ENCODE results near the gene SPINK8. TPM values are rescaled to one million over a fixed set of nuclear protein-coding genes. Genes with fewer than 3 reads are reported as not detected.
"Not testable (repeated sequence)": the region's sequence is repeated elsewhere in the genome, so short reads cannot be mapped to it uniquely, and the experiment has no call there.

Gene SPINK8
- total RNA-seq, 1 experiment from 2014 or later, result not detected

- Histone ChIP-seq H3K9me3 (replicated peaks) (no peaks in the 10 kb centered on the region), H3K27ac (no peak overlapping the region), H3K4me1 (replicated peaks) (no peaks in the 10 kb centered on the region), H3K4me3 (no peak overlapping the region), H3K27me3 (replicated peaks) (no peaks in the 10 kb centered on the region; the same call in 1 of the 2 replicates), H3K36me3 (no peaks in the 10 kb centered on the region)
- DNase-seq (ENCODE audit: low read depth in 1 of 2, low spot score in 2 of 2), result no peak
These were observed 12.6 kb upstream of the SPINK8 start for GRCh38 chr3:48345946-48346572.

GRCh38 chr3:48344867-48345507 lies 11.5 kb upstream of the SPINK8 start:
- no peak overlapping the region for H3K27ac ChIP-seq
- DNase-seq (ENCODE audit: low read depth in 1 of 2, low spot score in 2 of 2), result no peak
- no peaks in the 10 kb centered on the region for H3K9me3 ChIP-seq (replicated peaks)
- no peaks in the 10 kb centered on the region for H3K4me1 ChIP-seq (replicated peaks)
- H3K27me3 ChIP-seq (replicated peaks), result no peaks in the 10 kb centered on the region; the same call in 1 of the 2 replicates
- no peaks in the 10 kb centered on the region for H3K36me3 ChIP-seq
- H3K4me3 ChIP-seq, result no peak overlapping the region

- H3K27me3 ChIP-seq (replicated peaks), result no peaks in the 10 kb centered on the region; the same call in 1 of the 2 replicates
- no peaks in the 10 kb centered on the region for H3K9me3 ChIP-seq (replicated peaks)
- no peak overlapping the region for H3K4me3 ChIP-seq
- no peaks in the 10 kb centered on the region for H3K36me3 ChIP-seq
- H3K4me1 ChIP-seq (replicated peaks), result peaks cover 5% of the 10 kb centered on the region; the same call in 1 of the 2 replicates
- H3K27ac ChIP-seq, result no peak overlapping the region
- DNase-seq (ENCODE audit: low read depth in 1 of 2, low spot score in 2 of 2), result no peak
These were observed 10.0 kb upstream of the SPINK8 start for GRCh38 chr3:48343432-48343831.

- Histone ChIP-seq H3K36me3 (no peaks in the 10 kb centered on the region), H3K27ac (no peak overlapping the region), H3K4me1 (replicated peaks) (peaks cover 16% of the 10 kb centered on the region), H3K4me3 (no peak overlapping the region), H3K9me3 (replicated peaks) (no peaks in the 10 kb centered on the region; the same call in 1 of the 2 replicates), H3K27me3 (replicated peaks) (no peaks in the 10 kb centered on the region)
- DNase-seq (ENCODE audit: low read depth in 1 of 2, low spot score in 2 of 2), result no peak
These were observed 5.2 kb upstream of the SPINK8 start for GRCh38 chr3:48338635-48339034.

GRCh38 chr3:48337536-48337935 lies 4.1 kb upstream of the SPINK8 start:
- H3K4me3 ChIP-seq; H3K27me3 ChIP-seq (replicated peaks); H3K36me3 ChIP-seq; H3K9me3 ChIP-seq (replicated peaks): not testable (repeated sequence)
- H3K27ac ChIP-seq, result peak overlapping the region; percentile 17
- DNase-seq (ENCODE audit: low read depth in 1 of 2, low spot score in 2 of 2), result peak; percentile 49 to 52
- H3K4me1 ChIP-seq (replicated peaks), result peaks cover 16% of the 10 kb centered on the region

- not testable (repeated sequence) for H3K36me3 ChIP-seq; H3K27me3 ChIP-seq (replicated peaks); H3K4me3 ChIP-seq; H3K27ac ChIP-seq; H3K9me3 ChIP-seq (replicated peaks); DNase-seq (ENCODE audit: low read depth in 1 of 2, low spot score in 2 of 2)
- peaks cover 16% of the 10 kb centered on the region for H3K4me1 ChIP-seq (replicated peaks)
These were observed 1.8 kb upstream of the SPINK8 start for GRCh38 chr3:48335286-48335685.

GRCh38 chr3:48334605-48335004 lies 1.1 kb upstream of the SPINK8 start:
- Histone ChIP-seq H3K4me1 (replicated peaks) (peaks cover 16% of the 10 kb centered on the region), H3K4me3 (no peak overlapping the region), H3K27ac (no peak overlapping the region), H3K27me3 (replicated peaks) (no peaks in the 10 kb centered on the region), H3K9me3 (replicated peaks) (no peaks in the 10 kb centered on the region; the same call in 1 of the 2 replicates), H3K36me3 (no peaks in the 10 kb centered on the region)
- DNase-seq (ENCODE audit: low read depth in 1 of 2, low spot score in 2 of 2), result no peak

- not testable (repeated sequence) for H3K9me3 ChIP-seq (replicated peaks); DNase-seq (ENCODE audit: low read depth in 1 of 2, low spot score in 2 of 2)
These were observed 1.6 kb downstream of the SPINK8 start for GRCh38 chr3:48331706-48332435.

GRCh38 chr3:48320996-48321395 lies 12.5 kb downstream of the SPINK8 start:
- H3K36me3 ChIP-seq, result no peaks in the 10 kb centered on the region
- no peak for DNase-seq (ENCODE audit: low read depth in 1 of 2, low spot score in 2 of 2)

More at GRCh38 chr3:48331706-48332435, 1.6 kb downstream of the SPINK8 start:
- not testable (repeated sequence) for H3K4me1 ChIP-seq (replicated peaks); H3K27ac ChIP-seq; H3K4me3 ChIP-seq; H3K27me3 ChIP-seq (replicated peaks); H3K36me3 ChIP-seq

GRCh38 chr3:48318713-48319468 lies 14.6 kb downstream of the SPINK8 start:
- Histone ChIP-seq H3K27me3 (replicated peaks) (no peaks in the 10 kb centered on the region; the same call in 1 of the 2 replicates), H3K27ac (no peak overlapping the region), H3K4me1 (replicated peaks) (no peaks in the 10 kb centered on the region), H3K36me3 (no peaks in the 10 kb centered on the region), H3K4me3 (no peak overlapping the region), H3K9me3 (replicated peaks) (peaks cover 6% of the 10 kb centered on the region; the same call in 1 of the 2 replicates)
- no peak for DNase-seq (ENCODE audit: low read depth in 1 of 2, low spot score in 2 of 2)

More at GRCh38 chr3:48320996-48321395, 12.5 kb downstream of the SPINK8 start:
- Histone ChIP-seq H3K27ac (no peak overlapping the region), H3K4me3 (no peak overlapping the region), H3K27me3 (replicated peaks) (no peaks in the 10 kb centered on the region; the same call in 1 of the 2 replicates), H3K9me3 (replicated peaks) (no peaks in the 10 kb centered on the region), H3K4me1 (replicated peaks) (no peaks in the 10 kb centered on the region)

GRCh38 chr3:48314542-48314941 lies 18.9 kb downstream of the SPINK8 start:
- H3K4me1 ChIP-seq (replicated peaks), result no peaks in the 10 kb centered on the region
- H3K4me3 ChIP-seq, result no peak overlapping the region
- no peak overlapping the region for H3K27ac ChIP-seq
- H3K9me3 ChIP-seq (replicated peaks), result peaks cover 6% of the 10 kb centered on the region; the same call in 1 of the 2 replicates
- H3K27me3 ChIP-seq (replicated peaks), result no peaks in the 10 kb centered on the region
- no peak for DNase-seq (ENCODE audit: low read depth in 1 of 2, low spot score in 2 of 2)
- no peaks in the 10 kb centered on the region for H3K36me3 ChIP-seq

GRCh38 chr3:48306860-48307530 lies 26.5 kb downstream of the SPINK8 start:
- H3K27ac ChIP-seq, result no peak overlapping the region
- H3K4me1 ChIP-seq (replicated peaks), result peaks cover 5% of the 10 kb centered on the region
- no peaks in the 10 kb centered on the region for H3K27me3 ChIP-seq (replicated peaks)
- no peaks in the 10 kb centered on the region for H3K36me3 ChIP-seq
- DNase-seq (ENCODE audit: low read depth in 1 of 2, low spot score in 2 of 2), result no peak
- H3K9me3 ChIP-seq (replicated peaks), result no peaks in the 10 kb centered on the region
- no peak overlapping the region for H3K4me3 ChIP-seq

GRCh38 chr3:48306290-48306689 lies 27.2 kb downstream of the SPINK8 start:
- Histone ChIP-seq H3K27me3 (replicated peaks) (no peaks in the 10 kb centered on the region), H3K27ac (no peak overlapping the region), H3K4me1 (replicated peaks) (peaks cover 8% of the 10 kb centered on the region), H3K4me3 (no peak overlapping the region), H3K9me3 (replicated peaks) (no peaks in the 10 kb centered on the region), H3K36me3 (no peaks in the 10 kb centered on the region)
- no peak for DNase-seq (ENCODE audit: low read depth in 1 of 2, low spot score in 2 of 2)

Data from SJSA1 (cell line).